ENCODE results near the gene MBOAT2.

The MBOAT2 gene

GRCh38 chr2:8855010-8855409 lies 148.5 kb downstream of the MBOAT2 start:
- TF ChIP-seq CTCF (IDR thresholded peaks at IDR 0.05; ENCODE audit: extremely low read depth, insufficient read depth, missing control alignments), result no peak
- DNase-seq (ENCODE audit: low spot score), result no peak
- in situ Hi-C loops (cut with MboI; ENCODE audit: low pct_unique_long_range_greater_than_20kb, low sequenced_read_pairs, unreplicated experiment), result loop anchor here (25.0 kb wide), 1 partner anchor 282 kb away; no protein-coding TSS in a partner anchor

GRCh38 chr2:8853426-8853825 lies 150.1 kb downstream of the MBOAT2 start:
- DNase-seq (ENCODE audit: low spot score), result no peak
- in situ Hi-C loops (cut with MboI; ENCODE audit: low pct_unique_long_range_greater_than_20kb, low sequenced_read_pairs, unreplicated experiment), result loop anchor here (25.0 kb wide), 1 partner anchor 284 kb away; no protein-coding TSS in a partner anchor
- no peak for TF ChIP-seq CTCF (IDR thresholded peaks at IDR 0.05; ENCODE audit: extremely low read depth, insufficient read depth, missing control alignments)

GRCh38 chr2:8851811-8852560 lies 151.5 kb downstream of the MBOAT2 start:
- no peak for TF ChIP-seq CTCF (IDR thresholded peaks at IDR 0.05; ENCODE audit: extremely low read depth, insufficient read depth, missing control alignments)
- in situ Hi-C loops (cut with MboI; ENCODE audit: low pct_unique_long_range_greater_than_20kb, low sequenced_read_pairs, unreplicated experiment), result loop anchor here (25.0 kb wide), 1 partner anchor 285 kb away; no protein-coding TSS in a partner anchor
- DNase-seq (ENCODE audit: low spot score), result no peak

GRCh38 chr2:8850845-8851487 lies 152.5 kb downstream of the MBOAT2 start:
- DNase-seq (ENCODE audit: low spot score), result no peak
- in situ Hi-C loops (cut with MboI; ENCODE audit: low pct_unique_long_range_greater_than_20kb, low sequenced_read_pairs, unreplicated experiment), result loop anchor here (25.0 kb wide), 1 partner anchor 286 kb away; no protein-coding TSS in a partner anchor
- TF ChIP-seq CTCF (IDR thresholded peaks at IDR 0.05; ENCODE audit: extremely low read depth, insufficient read depth, missing control alignments), result no peak

- no peak for DNase-seq (ENCODE audit: low spot score)
- no peak for TF ChIP-seq CTCF (IDR thresholded peaks at IDR 0.05; ENCODE audit: extremely low read depth, insufficient read depth, missing control alignments)
- in situ Hi-C loops (cut with MboI; ENCODE audit: low pct_unique_long_range_greater_than_20kb, low sequenced_read_pairs, unreplicated experiment), result no loop called here
Observed at GRCh38 chr2:8849327-8849726, 154.2 kb downstream of the MBOAT2 start.

- no peak for DNase-seq (ENCODE audit: low spot score)
- TF ChIP-seq CTCF (IDR thresholded peaks at IDR 0.05; ENCODE audit: extremely low read depth, insufficient read depth, missing control alignments), result no peak
- in situ Hi-C loops (cut with MboI; ENCODE audit: low pct_unique_long_range_greater_than_20kb, low sequenced_read_pairs, unreplicated experiment), result no loop called here
Observed at GRCh38 chr2:8848328-8849100, 155.0 kb downstream of the MBOAT2 start.
